ENCODE measurements around the gene AUTS2. TPM values are rescaled to one million over a fixed set of nuclear protein-coding genes. Genes with fewer than 3 reads are reported as not detected.

The AUTS2 gene
- total RNA-seq, 1 experiment from 2014 or later = not detected

- CTCF ChIA-PET = no interaction called here
- peaks cover 4% of the 10 kb centered on the region for H3K9me3 Mint-ChIP-seq (ENCODE audit: low read depth, unreplicated experiment)
Measured at GRCh38 chr7:70035955-70036354, 437.7 kb downstream of the AUTS2 start.

GRCh38 chr7:70036695-70037094 lies 438.4 kb downstream of the AUTS2 start:
- BruUV-seq (replicated peaks) = no TSS peak
- Mint-ChIP-seq H3K36me3 (ENCODE audit: insufficient read depth, unreplicated experiment) (no peaks in the 10 kb centered on the region), H3K9me3 (ENCODE audit: low read depth, unreplicated experiment) (peaks cover 4% of the 10 kb centered on the region), H3K4me1 (ENCODE audit: low read depth, unreplicated experiment) (no peaks in the 10 kb centered on the region), H3K27ac (ENCODE audit: unreplicated experiment) (no peak overlapping the region), H3K4me3 (ENCODE audit: low read depth, unreplicated experiment) (no peak overlapping the region), H3K27me3 (ENCODE audit: unreplicated experiment) (no peaks in the 10 kb centered on the region)
- DNase-seq = no peak
- intact Hi-C loops (cut with micrococcal nuclease; ENCODE audit: unreplicated experiment) = no loop called here
- no peak for TF ChIP-seq CTCF (IDR thresholded peaks at IDR 0.05; ENCODE audit: unreplicated experiment)
- CTCF ChIA-PET = no interaction called here

More at GRCh38 chr7:70035955-70036354, 437.7 kb downstream of the AUTS2 start:
- Mint-ChIP-seq H3K4me1 (ENCODE audit: low read depth, unreplicated experiment) (no peaks in the 10 kb centered on the region), H3K36me3 (ENCODE audit: insufficient read depth, unreplicated experiment) (no peaks in the 10 kb centered on the region), H3K27me3 (ENCODE audit: unreplicated experiment) (no peaks in the 10 kb centered on the region), H3K4me3 (ENCODE audit: low read depth, unreplicated experiment) (no peak overlapping the region), H3K27ac (ENCODE audit: unreplicated experiment) (no peak overlapping the region)
- no TSS peak for BruUV-seq (replicated peaks)
- DNase-seq = no peak
- intact Hi-C loops (cut with micrococcal nuclease; ENCODE audit: unreplicated experiment) = no loop called here
- no peak for TF ChIP-seq CTCF (IDR thresholded peaks at IDR 0.05; ENCODE audit: unreplicated experiment)

- peaks cover 4% of the 10 kb centered on the region for H3K9me3 Mint-ChIP-seq (ENCODE audit: low read depth, unreplicated experiment)
Measured at GRCh38 chr7:70037171-70037933, 439.1 kb downstream of the AUTS2 start.

GRCh38 chr7:70040051-70040450 lies 441.8 kb downstream of the AUTS2 start:
- DNase-seq = no peak
- no TSS peak for BruUV-seq (replicated peaks)
- Mint-ChIP-seq H3K4me3 (ENCODE audit: low read depth, unreplicated experiment) (no peak overlapping the region), H3K9me3 (ENCODE audit: low read depth, unreplicated experiment) (peaks cover 2% of the 10 kb centered on the region), H3K27ac (ENCODE audit: unreplicated experiment) (no peak overlapping the region), H3K27me3 (ENCODE audit: unreplicated experiment) (no peaks in the 10 kb centered on the region), H3K4me1 (ENCODE audit: low read depth, unreplicated experiment) (no peaks in the 10 kb centered on the region), H3K36me3 (ENCODE audit: insufficient read depth, unreplicated experiment) (no peaks in the 10 kb centered on the region)
- intact Hi-C loops (cut with micrococcal nuclease; ENCODE audit: unreplicated experiment) = no loop called here
- CTCF ChIA-PET = no interaction called here
- no peak for TF ChIP-seq CTCF (IDR thresholded peaks at IDR 0.05; ENCODE audit: unreplicated experiment)

More at GRCh38 chr7:70037171-70037933, 439.1 kb downstream of the AUTS2 start:
- no peak for TF ChIP-seq CTCF (IDR thresholded peaks at IDR 0.05; ENCODE audit: unreplicated experiment)
- BruUV-seq (replicated peaks) = no TSS peak
- DNase-seq = no peak
- Mint-ChIP-seq H3K27me3 (ENCODE audit: unreplicated experiment) (no peaks in the 10 kb centered on the region), H3K36me3 (ENCODE audit: insufficient read depth, unreplicated experiment) (no peaks in the 10 kb centered on the region), H3K4me3 (ENCODE audit: low read depth, unreplicated experiment) (no peak overlapping the region), H3K27ac (ENCODE audit: unreplicated experiment) (no peak overlapping the region), H3K4me1 (ENCODE audit: low read depth, unreplicated experiment) (no peaks in the 10 kb centered on the region)
- CTCF ChIA-PET = no interaction called here
- intact Hi-C loops (cut with micrococcal nuclease; ENCODE audit: unreplicated experiment) = no loop called here
